HepG2 (cell line): ENCODE results near the gene JAGN1. TPM values are rescaled to one million over a fixed set of nuclear protein-coding genes. Genes with fewer than 3 reads are reported as not detected.

Experiments
- EZH2 ChIP-seq: conservative IDR thresholded peaks from 2 replicates; pipeline ENCODE4 v1.6.1; 2012; ENCODE audit warnings: mild to moderate bottlenecking, low read depth, low read length, moderate library complexity
- FOXC1 ChIP-seq: sonication (generic); formaldehyde crosslinking; IDR thresholded peaks from 2 replicates; pipeline ENCODE4 v1.8.0; 2022; ENCODE audit warnings: mild to moderate bottlenecking, missing genetic modification reagents, borderline replicate concordance
- HDAC2 ChIP-seq: sonication (generic); formaldehyde crosslinking; IDR thresholded peaks from 2 replicates; pipeline ENCODE4 v1.4.0; 2020; ENCODE audit warnings: missing genetic modification reagents
- HNF4G ChIP-seq, 2 experiments: sonication (generic) in 1 of 2; formaldehyde crosslinking in 1 of 2; IDR thresholded peaks; 2 replicates each; pipeline versions ENCODE4 v1.4.0 to v1.6.1; 2011 to 2020; ENCODE audit warnings: borderline replicate concordance in 2 of 2, low read depth in 2 of 2, mild to moderate bottlenecking in 2 of 2, low read length in 1 of 2, missing genetic modification reagents in 1 of 2, moderate library complexity in 1 of 2
- LCORL ChIP-seq, 2 experiments: fragments of 450-650 bp in 1 of 2; sonication (generic) in 1 of 2; formaldehyde crosslinking in 1 of 2; IDR thresholded peaks; 2 replicates each; pipeline versions ENCODE4 v1.5.0 to v1.6.1; 2017 to 2020; ENCODE audit warnings: antibody characterized with exemption in 1 of 2, missing genetic modification reagents in 1 of 2
- NCOA5 ChIP-seq: sonication (generic); formaldehyde crosslinking; IDR thresholded peaks from 2 replicates; pipeline ENCODE4 v1.4.0; 2020; ENCODE audit warnings: missing genetic modification reagents
- PATZ1 ChIP-seq: sonication (generic); formaldehyde crosslinking; IDR thresholded peaks from 2 replicates; pipeline ENCODE4 v1.4.0; 2020; ENCODE audit warnings: missing genetic modification reagents
- PHF8 ChIP-seq: sonication (generic); formaldehyde crosslinking; IDR thresholded peaks from 2 replicates; pipeline ENCODE4 v1.5.0; 2020; ENCODE audit warnings: missing genetic modification reagents
- RNF219 ChIP-seq: sonication (generic); formaldehyde crosslinking; IDR thresholded peaks from 2 replicates; pipeline ENCODE4 v1.5.0; 2020; ENCODE audit warnings: mild to moderate bottlenecking, missing genetic modification reagents
- SKI ChIP-seq: fragments of 450-650 bp; IDR thresholded peaks from one replicate; pipeline ENCODE4 v1.6.1; 2018; ENCODE audit warnings: mild to moderate bottlenecking; ENCODE audit not compliant: partially characterized antibody
- SPEN ChIP-seq: sonication (generic); formaldehyde crosslinking; IDR thresholded peaks from 2 replicates; pipeline ENCODE4 v1.5.1; 2020; ENCODE audit warnings: low read depth, mild to moderate bottlenecking, missing genetic modification reagents
- THAP11 ChIP-seq: IDR thresholded peaks from 2 replicates; pipeline ENCODE4 v1.6.1; 2016; ENCODE audit warnings: missing biosample characterization, missing genetic modification reagents
- ZNF30 ChIP-seq: sonication (generic); formaldehyde crosslinking; IDR thresholded peaks from 2 replicates; pipeline ENCODE4 v1.5.0; 2020; ENCODE audit warnings: mild to moderate bottlenecking, missing genetic modification reagents
- ZNF367 ChIP-seq: sonication (generic); formaldehyde crosslinking; IDR thresholded peaks from 2 replicates; pipeline ENCODE4 v1.4.0; 2020; ENCODE audit warnings: missing genetic modification reagents, borderline replicate concordance
- ZNF652 ChIP-seq: IDR thresholded peaks from 2 replicates; pipeline ENCODE4 v1.6.1; 2016; ENCODE audit warnings: low read depth, borderline replicate concordance
- polyA plus RNA-seq, 8 experiments: library from polyadenylated mRNA; depleted of rRNA in 3 of 8; stranded (reverse) in 7 of 8; unstranded in 1 of 8; fragments of >200 nt; fragmentation: Illumina TruSeq in 4 of 8; extraction: Trizol in 4 of 8; gene quantifications; 2 replicates each; pipeline versions ENCODE4 v1.2.1 to v1.2.3, GENCODE V29; 2011 to 2016; ENCODE audit warnings: low read depth in 4 of 8, missing spikeins in 1 of 8, mixed read lengths in 1 of 8; ENCODE audit not compliant: insufficient read depth in 1 of 8
- total RNA-seq, 5 experiments: library from RNA; depleted of rRNA; stranded (reverse); fragments of >200 nt; fragmentation: Illumina TruSeq; extraction: Trizol; gene quantifications; 2 replicates each; pipeline ENCODE4 v1.2.3, GENCODE V29; 2016; ENCODE audit warnings: low read depth in 1 of 5
- TF ChIP-seq, protein P1 (sequence below): IDR thresholded peaks from 2 replicates; pipeline ENCODE4 v1.6.1; 2016
- TF ChIP-seq, protein P2 (sequence below): IDR thresholded peaks from 2 replicates; pipeline ENCODE4 v1.6.1; 2016; ENCODE audit warnings: control low read depth

The JAGN1 gene
- total and polyA plus RNA-seq, 2 of the 13 experiments (the other 11 are each of a cell fraction or from before 2014, with no cell fraction given): 49.9 to 50.9 TPM

DNA sequence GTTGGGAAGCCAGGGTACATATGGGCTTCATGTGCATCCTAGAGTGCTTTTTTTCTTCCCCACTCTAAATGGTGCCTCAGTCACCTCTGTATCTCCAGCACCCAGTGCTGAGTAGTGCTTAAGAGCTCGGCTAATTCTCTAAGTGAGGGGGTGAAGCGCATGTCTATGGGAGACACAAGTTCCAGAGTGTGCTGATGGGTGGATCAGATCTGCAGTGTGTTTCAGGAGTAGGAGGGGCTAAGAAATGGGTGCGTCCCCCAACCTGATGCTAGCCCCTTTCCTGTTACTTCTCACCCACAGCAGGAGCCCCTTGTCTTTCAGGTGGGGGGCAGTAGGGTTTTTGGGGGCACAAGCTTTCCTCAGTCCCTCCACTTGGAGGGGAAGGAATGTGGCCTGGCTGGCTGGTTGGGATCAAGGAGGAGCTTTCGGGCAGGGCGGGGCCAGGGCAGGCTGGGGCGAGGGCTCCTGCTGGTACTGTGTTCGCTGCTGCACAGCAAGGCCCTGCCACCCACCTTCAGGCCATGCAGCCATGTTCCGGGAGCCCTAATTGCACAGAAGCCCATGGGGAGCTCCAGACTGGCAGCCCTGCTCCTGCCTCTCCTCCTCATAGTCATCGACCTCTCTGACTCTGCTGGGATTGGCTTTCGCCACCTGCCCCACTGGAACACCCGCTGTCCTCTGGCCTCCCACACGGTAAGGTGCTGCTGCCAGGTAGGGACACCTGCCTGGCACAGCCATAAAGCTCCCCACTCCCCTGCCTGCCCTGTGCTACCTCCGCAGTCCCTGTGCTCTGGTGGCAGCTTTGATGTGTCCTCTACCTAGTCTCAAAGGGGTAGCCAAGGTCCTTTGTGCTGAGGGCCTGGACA is 12.2 kb downstream of the JAGN1 start, which contains the start of gene IL17RE (continued):
- TF ChIP-seq PATZ1: peak; percentile 69
- no peak for TF ChIP-seq ZNF652 (CRISPR knock-in tag)
- TF ChIP-seq SPEN (CRISPR knock-in tag): peak; percentile 28; the same call in 1 of the 2 replicates
- TF ChIP-seq HDAC2: 0 out of 2 replicates have a peak, but pooled peaks have one; percentile 53
- TF ChIP-seq FOXC1 (CRISPR knock-in tag): peak; percentile 84
- TF ChIP-seq ZNF30: 0 out of 2 replicates have a peak, but pooled peaks have one; percentile 21
- TF ChIP-seq, protein P1, sequence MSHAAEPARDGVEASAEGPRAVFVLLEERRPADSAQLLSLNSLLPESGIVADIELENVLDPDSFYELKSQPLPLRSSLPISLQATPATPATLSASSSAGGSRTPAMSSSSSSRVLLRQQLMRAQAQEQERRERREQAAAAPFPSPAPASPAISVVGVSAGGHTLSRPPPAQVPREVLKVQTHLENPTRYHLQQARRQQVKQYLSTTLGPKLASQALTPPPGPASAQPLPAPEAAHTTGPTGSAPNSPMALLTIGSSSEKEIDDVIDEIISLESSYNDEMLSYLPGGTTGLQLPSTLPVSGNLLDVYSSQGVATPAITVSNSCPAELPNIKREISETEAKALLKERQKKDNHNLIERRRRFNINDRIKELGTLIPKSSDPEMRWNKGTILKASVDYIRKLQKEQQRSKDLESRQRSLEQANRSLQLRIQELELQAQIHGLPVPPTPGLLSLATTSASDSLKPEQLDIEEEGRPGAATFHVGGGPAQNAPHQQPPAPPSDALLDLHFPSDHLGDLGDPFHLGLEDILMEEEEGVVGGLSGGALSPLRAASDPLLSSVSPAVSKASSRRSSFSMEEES (CRISPR knock-in tag): peak; percentile 58; the same call in 1 of the 2 replicates
- no peak for TF ChIP-seq SKI
- TF ChIP-seq EZH2: no peak
- no peak for TF ChIP-seq ZNF367 (CRISPR knock-in tag)
- TF ChIP-seq THAP11: peak; percentile 11
- TF ChIP-seq RNF219: no peak
- TF ChIP-seq PHF8 (CRISPR knock-in tag): peak; percentile 67
- TF ChIP-seq LCORL (IDR thresholded peaks at IDR 0.05): no peak
- peak; percentile 76 for TF ChIP-seq LCORL (CRISPR knock-in tag; IDR thresholded peaks at IDR 0.05)
- no peak for TF ChIP-seq NCOA5 (CRISPR knock-in tag)
- TF ChIP-seq HNF4G (IDR thresholded peaks at IDR 0.05; ENCODE audit: borderline replicate concordance, low read depth, low read length): no peak
- TF ChIP-seq HNF4G (CRISPR knock-in tag; IDR thresholded peaks at IDR 0.05; ENCODE audit: borderline replicate concordance, low read depth): 0 out of 2 replicates have a peak, but pooled peaks have one; percentile 22
- TF ChIP-seq, protein P2, sequence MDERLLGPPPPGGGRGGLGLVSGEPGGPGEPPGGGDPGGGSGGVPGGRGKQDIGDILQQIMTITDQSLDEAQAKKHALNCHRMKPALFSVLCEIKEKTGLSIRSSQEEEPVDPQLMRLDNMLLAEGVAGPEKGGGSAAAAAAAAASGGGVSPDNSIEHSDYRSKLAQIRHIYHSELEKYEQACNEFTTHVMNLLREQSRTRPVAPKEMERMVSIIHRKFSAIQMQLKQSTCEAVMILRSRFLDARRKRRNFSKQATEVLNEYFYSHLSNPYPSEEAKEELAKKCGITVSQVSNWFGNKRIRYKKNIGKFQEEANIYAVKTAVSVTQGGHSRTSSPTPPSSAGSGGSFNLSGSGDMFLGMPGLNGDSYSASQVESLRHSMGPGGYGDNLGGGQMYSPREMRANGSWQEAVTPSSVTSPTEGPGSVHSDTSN (CRISPR knock-in tag): no peak
